Stimulated activated CD8-positive, alpha-beta memory T cell treated with anti-CD3 and anti-CD28 coated beads, Interleukin-12 subunit alpha, Interleukin-12 subunit beta, amount 100 ng/mL, for 4 hours (primary cell): ENCODE measurements around the gene EPHX1.
A peak's percentile ranks its signal among the peaks of the same experiment; 100 is the strongest.

Experiments used
- DNase-seq: peaks from one replicate; pipeline ENCODE4 v3.0.0-alpha.2; 2020; ENCODE audit warnings: low read depth

The EPHX1 gene

GRCh38 chr1:225861834-225862580 lies 52.1 kb downstream of the EPHX1 start:
- no peak for DNase-seq

- DNase-seq: no peak
Measured at GRCh38 chr1:225862581-225862950, 52.6 kb downstream of the EPHX1 start.

GRCh38 chr1:225863167-225863566 lies 53.2 kb downstream of the EPHX1 start:
- no peak for DNase-seq

- DNase-seq: no peak
Measured at GRCh38 chr1:225865514-225865913, 55.6 kb downstream of the EPHX1 start.

GRCh38 chr1:225866061-225866837 lies 56.3 kb downstream of the EPHX1 start:
- peak; percentile 59 for DNase-seq

GRCh38 chr1:225866981-225867380 lies 57.1 kb downstream of the EPHX1 start:
- DNase-seq: no peak

- DNase-seq: no peak
Measured at GRCh38 chr1:225868631-225869330, 58.9 kb downstream of the EPHX1 start.

- no peak for DNase-seq
Measured at GRCh38 chr1:225870911-225871310, 61.0 kb downstream of the EPHX1 start.

- DNase-seq: no peak
Measured at GRCh38 chr1:225871359-225872074, 61.6 kb downstream of the EPHX1 start.

GRCh38 chr1:225872075-225872430 lies 62.1 kb downstream of the EPHX1 start:
- no peak for DNase-seq

GRCh38 chr1:225873281-225873850 lies 63.4 kb downstream of the EPHX1 start:
- DNase-seq: no peak

GRCh38 chr1:225874431-225874830 lies 64.5 kb downstream of the EPHX1 start:
- DNase-seq: no peak

- DNase-seq: no peak
Measured at GRCh38 chr1:225875044-225875815, 65.3 kb downstream of the EPHX1 start.

GRCh38 chr1:225876900-225877510 lies 67.1 kb downstream of the EPHX1 start:
- no peak for DNase-seq

- no peak for DNase-seq
Measured at GRCh38 chr1:225877580-225877979, 67.7 kb downstream of the EPHX1 start.

- DNase-seq: no peak
Measured at GRCh38 chr1:225878282-225878681, 68.4 kb downstream of the EPHX1 start.

- no peak for DNase-seq
Measured at GRCh38 chr1:225879521-225880221, 69.7 kb downstream of the EPHX1 start.

GRCh38 chr1:225880222-225880588 lies 70.3 kb downstream of the EPHX1 start:
- no peak for DNase-seq

- DNase-seq: no peak
Measured at GRCh38 chr1:225880636-225881035, 70.7 kb downstream of the EPHX1 start.
